Measurements from ENCODE around the gene ZNF423.

ZNF423 gene

GRCh38 chr16:49716339-49716934 is 139.5 kb downstream of the ZNF423 start:
- DNase-seq: no peak

- no peak for DNase-seq
These were observed 142.1 kb downstream of the ZNF423 start for GRCh38 chr16:49713770-49714169.

- no peak for DNase-seq
These were observed 143.4 kb downstream of the ZNF423 start for GRCh38 chr16:49712542-49712941.

GRCh38 chr16:49712106-49712505 is 143.8 kb downstream of the ZNF423 start:
- no peak for DNase-seq

GRCh38 chr16:49709057-49709456 is 146.9 kb downstream of the ZNF423 start:
- DNase-seq: no peak

GRCh38 chr16:49708491-49708890 is 147.4 kb downstream of the ZNF423 start:
- no peak for DNase-seq

GRCh38 chr16:49706620-49707355 is 149.1 kb downstream of the ZNF423 start:
- DNase-seq: no peak

GRCh38 chr16:49704586-49705155 is 151.2 kb downstream of the ZNF423 start:
- no peak for DNase-seq

- DNase-seq: no peak
These were observed 152.4 kb downstream of the ZNF423 start for GRCh38 chr16:49703483-49703882.

- DNase-seq: no peak
These were observed 154.0 kb downstream of the ZNF423 start for GRCh38 chr16:49701789-49702494.

- no peak for DNase-seq
These were observed 154.7 kb downstream of the ZNF423 start for GRCh38 chr16:49701065-49701685.

- DNase-seq: no peak
These were observed 155.5 kb downstream of the ZNF423 start for GRCh38 chr16:49700251-49701064.

- DNase-seq: no peak
These were observed 156.1 kb downstream of the ZNF423 start for GRCh38 chr16:49699841-49700175.

- no peak for DNase-seq
These were observed 156.7 kb downstream of the ZNF423 start for GRCh38 chr16:49698931-49699840.

GRCh38 chr16:49698453-49698815 is 157.5 kb downstream of the ZNF423 start:
- DNase-seq: no peak

GRCh38 chr16:49697631-49698452 is 158.1 kb downstream of the ZNF423 start:
- no peak for DNase-seq

- no peak for DNase-seq
These were observed 159.4 kb downstream of the ZNF423 start for GRCh38 chr16:49696414-49697101.

- DNase-seq: no peak
These were observed 160.0 kb downstream of the ZNF423 start for GRCh38 chr16:49695782-49696413.

- no peak for DNase-seq
These were observed 162.5 kb downstream of the ZNF423 start for GRCh38 chr16:49693445-49693844.
